Measurements from ENCODE around the gene FRMPD1. TPM values are rescaled to one million over a fixed set of nuclear protein-coding genes. Genes with fewer than 3 reads are reported as not detected.

FRMPD1 gene
- total and polyA plus RNA-seq, 4 donors, result 0.06 to 0.25 (median 0.06) TPM; not detected in 1

- H3K4me3 ChIP-seq, result no peak overlapping the region
- peaks cover 0 to 8% (median 0%) of the 10 kb centered on the region in 3 donors for H3K27me3 ChIP-seq (ENCODE audit: control insufficient read depth in 3 of 3, insufficient read depth in 3 of 3, low read length in 2 of 3)
- no peaks in the 10 kb centered on the region for H3K36me3 ChIP-seq (ENCODE audit: control insufficient read depth in 4 of 4, insufficient read depth in 4 of 4, low read length in 4 of 4)
- no peak for TF ChIP-seq CTCF (IDR thresholded peaks at IDR 0.05; ENCODE audit: control extremely low read depth, extremely low read depth)
- H3K9me3 ChIP-seq (ENCODE audit: control insufficient read depth in 4 of 4, insufficient read depth in 3 of 4, low read length in 3 of 4), result peaks cover 0 to 2% (median 0%) of the 10 kb centered on the region in 4 donors
- ATAC-seq (ENCODE audit: insufficient read depth, low FRiP score), result no peak
- no peaks in the 10 kb centered on the region for H3K4me1 ChIP-seq (ENCODE audit: control insufficient read depth in 5 of 5, insufficient read depth in 5 of 5, low read length in 5 of 5)
- H3K27ac ChIP-seq (ENCODE audit: low read depth in 1 of 2, low read length in 1 of 2), result no peak overlapping the region
- no peak for DNase-seq
- H3K9ac ChIP-seq (ENCODE audit: insufficient read depth in 1 of 2, low read length in 2 of 2), result no peak overlapping the region
- 76 to 92% methylated on average over 10 of the region's 10 CpGs for WGBS, 2 donors
Measured at GRCh38 chr9:37683531-37684371, 33.0 kb downstream of the FRMPD1 start.

- H3K4me1 ChIP-seq (ENCODE audit: control insufficient read depth in 5 of 5, insufficient read depth in 5 of 5, low read length in 5 of 5), result no peaks in the 10 kb centered on the region
- peaks cover 0 to 3% (median 3%) of the 10 kb centered on the region in 3 donors for H3K27me3 ChIP-seq (ENCODE audit: control insufficient read depth in 3 of 3, insufficient read depth in 3 of 3, low read length in 2 of 3)
- no peak overlapping the region for H3K27ac ChIP-seq (ENCODE audit: low read depth in 1 of 2, low read length in 1 of 2)
- H3K36me3 ChIP-seq (ENCODE audit: control insufficient read depth in 4 of 4, insufficient read depth in 4 of 4, low read length in 4 of 4), result no peaks in the 10 kb centered on the region
- H3K4me3 ChIP-seq, result no peak overlapping the region
- H3K9me3 ChIP-seq (ENCODE audit: control insufficient read depth in 4 of 4, insufficient read depth in 3 of 4, low read length in 3 of 4), result no peaks in the 10 kb centered on the region
- H3K9ac ChIP-seq (ENCODE audit: insufficient read depth in 1 of 2, low read length in 2 of 2), result no peak overlapping the region
- WGBS, 2 donors, result 65 to 79% methylated on average over 11 of the region's 11 CpGs
- ATAC-seq (ENCODE audit: insufficient read depth, low FRiP score), result no peak
- no peak for DNase-seq
- no peak for TF ChIP-seq CTCF (IDR thresholded peaks at IDR 0.05; ENCODE audit: control extremely low read depth, extremely low read depth)
Measured at GRCh38 chr9:37692622-37693221, 42.0 kb downstream of the FRMPD1 start.

DNA sequence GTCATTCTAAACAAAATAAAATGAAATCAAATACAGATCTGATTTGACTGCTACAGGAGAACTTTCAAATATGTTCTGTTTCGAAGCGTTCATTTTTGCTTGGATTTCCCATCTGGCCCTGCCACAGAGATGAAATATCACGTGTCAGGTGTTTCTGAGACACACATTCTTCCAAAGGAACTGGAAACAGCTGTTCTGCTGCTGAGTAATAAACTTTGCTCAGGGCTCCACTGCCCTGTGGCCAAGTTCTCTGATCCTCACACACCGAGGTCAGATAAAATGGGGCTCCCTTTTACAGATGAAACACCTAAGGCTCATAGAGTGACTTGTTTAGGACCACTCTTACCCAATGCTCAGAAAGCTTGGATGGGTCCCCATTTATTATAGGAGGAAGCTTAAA is 42.5 kb downstream of the FRMPD1 start:
- Histone ChIP-seq H3K4me1 (ENCODE audit: control insufficient read depth in 5 of 5, insufficient read depth in 5 of 5, low read length in 5 of 5) (no peaks in the 10 kb centered on the region), H3K9me3 (ENCODE audit: control insufficient read depth in 4 of 4, insufficient read depth in 3 of 4, low read length in 3 of 4) (no peaks in the 10 kb centered on the region), H3K27me3 (ENCODE audit: control insufficient read depth in 3 of 3, insufficient read depth in 3 of 3, low read length in 2 of 3) (peaks cover 0 to 3% (median 3%) of the 10 kb centered on the region in 3 donors), H3K27ac (ENCODE audit: low read depth in 1 of 2, low read length in 1 of 2) (no peak overlapping the region), H3K36me3 (ENCODE audit: control insufficient read depth in 4 of 4, insufficient read depth in 4 of 4, low read length in 4 of 4) (no peaks in the 10 kb centered on the region), H3K9ac (ENCODE audit: insufficient read depth in 1 of 2, low read length in 2 of 2) (no peak overlapping the region), H3K4me3 (no peak overlapping the region)
- DNase-seq (no peak), ATAC-seq (ENCODE audit: insufficient read depth, low FRiP score) (no peak)
- 8 to 20% methylated on average over 4 of the region's 4 CpGs for WGBS, 2 donors
- TF ChIP-seq CTCF (IDR thresholded peaks at IDR 0.05; ENCODE audit: control extremely low read depth, extremely low read depth), result no peak
